Activated naive CD4-positive, alpha-beta T cell treated with anti-CD3 and anti-CD28 coated beads, Interleukin-2, amount 50 U/mL, for 24 hours (primary cell): ENCODE data around the gene ZSCAN22.
A peak's percentile ranks its signal among the peaks of the same experiment; 100 is the strongest.

Experiments used
- H3K27ac Mint-ChIP-seq: one replicate; pipeline ENCODE4 v1.8.0; 2021; ENCODE audit warnings: mild to moderate bottlenecking, mixed read lengths
- H3K27me3 Mint-ChIP-seq: one replicate; pipeline ENCODE4 v1.8.0; 2021; ENCODE audit warnings: mixed read lengths
- H3K36me3 Mint-ChIP-seq: one replicate; pipeline ENCODE4 v1.8.0; 2021; ENCODE audit warnings: mixed read lengths
- H3K4me1 Mint-ChIP-seq: one replicate; pipeline ENCODE4 v1.8.0; 2021; ENCODE audit warnings: mixed read lengths
- H3K4me3 Mint-ChIP-seq: one replicate; pipeline ENCODE4 v1.8.0; 2021; ENCODE audit warnings: mild to moderate bottlenecking, mixed read lengths
- H3K9me3 Mint-ChIP-seq: one replicate; pipeline ENCODE4 v1.8.0; 2021; ENCODE audit warnings: mixed read lengths

The ZSCAN22 gene

DNA sequence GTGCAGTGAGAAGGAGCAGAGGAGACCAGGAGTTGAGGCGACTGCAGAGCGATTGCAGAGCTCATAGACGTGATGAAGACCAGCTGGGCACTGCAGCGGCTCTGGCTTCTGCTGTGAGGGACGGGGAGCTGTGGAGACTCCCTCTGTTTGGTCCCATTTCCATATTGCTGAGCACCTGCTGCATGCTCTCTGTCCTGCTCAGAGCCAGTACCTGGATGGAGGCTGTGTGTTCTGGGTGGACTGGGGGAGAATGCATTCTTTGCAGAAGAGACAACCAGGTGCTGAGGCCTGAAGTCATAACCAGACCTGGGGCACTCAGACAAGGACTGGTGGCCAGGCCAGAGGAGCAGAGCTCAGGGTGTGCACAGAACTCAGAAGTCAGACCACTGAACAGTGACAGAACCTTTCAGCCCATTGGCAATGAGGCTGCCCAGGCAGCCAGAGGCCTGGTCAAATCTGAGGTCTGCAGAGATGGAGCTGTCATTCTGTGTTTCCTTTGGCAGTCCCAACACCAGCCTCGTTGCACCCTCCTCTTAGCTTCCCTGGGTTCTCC is 27.8 kb downstream of the ZSCAN22 start:
- H3K4me3 Mint-ChIP-seq, result no peak overlapping the region
- no peaks in the 10 kb centered on the region for H3K27me3 Mint-ChIP-seq
- no peaks in the 10 kb centered on the region for H3K9me3 Mint-ChIP-seq
- H3K27ac Mint-ChIP-seq, result no peak overlapping the region
- peaks cover 2% of the 10 kb centered on the region for H3K36me3 Mint-ChIP-seq
- peaks cover 6% of the 10 kb centered on the region for H3K4me1 Mint-ChIP-seq

DNA sequence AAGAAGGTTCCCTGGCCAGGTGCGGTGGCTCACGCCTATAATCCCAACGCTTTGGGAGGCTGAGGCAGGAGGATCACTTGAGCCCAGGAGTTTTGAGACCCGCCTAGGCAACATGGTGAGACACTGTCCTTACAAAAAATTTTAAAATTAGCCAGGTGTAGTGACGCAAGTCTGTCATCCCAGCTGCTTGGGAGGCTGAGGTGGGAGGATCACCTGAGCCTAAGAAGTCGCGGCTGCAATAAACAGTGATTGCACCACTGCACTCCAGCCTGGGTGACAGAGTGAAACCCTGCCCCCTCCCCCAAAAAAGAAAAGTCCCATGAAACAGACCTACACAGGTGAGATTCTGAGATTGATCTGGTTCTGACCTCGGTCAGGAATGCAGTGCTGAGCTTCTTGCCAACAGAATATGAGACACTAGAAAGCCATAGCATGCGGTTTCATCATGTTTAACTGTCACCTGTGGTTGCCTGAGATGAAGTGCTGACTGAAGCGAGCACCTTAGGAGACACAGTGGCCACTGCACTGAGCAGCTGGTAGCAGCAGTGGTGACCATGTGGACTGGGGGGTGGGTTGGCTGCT is 28.5 kb downstream of the ZSCAN22 start:
- Mint-ChIP-seq H3K27ac (no peak overlapping the region), H3K9me3 (no peaks in the 10 kb centered on the region), H3K36me3 (no peaks in the 10 kb centered on the region), H3K4me1 (peaks cover 3% of the 10 kb centered on the region), H3K4me3 (no peak overlapping the region), H3K27me3 (no peaks in the 10 kb centered on the region)

DNA sequence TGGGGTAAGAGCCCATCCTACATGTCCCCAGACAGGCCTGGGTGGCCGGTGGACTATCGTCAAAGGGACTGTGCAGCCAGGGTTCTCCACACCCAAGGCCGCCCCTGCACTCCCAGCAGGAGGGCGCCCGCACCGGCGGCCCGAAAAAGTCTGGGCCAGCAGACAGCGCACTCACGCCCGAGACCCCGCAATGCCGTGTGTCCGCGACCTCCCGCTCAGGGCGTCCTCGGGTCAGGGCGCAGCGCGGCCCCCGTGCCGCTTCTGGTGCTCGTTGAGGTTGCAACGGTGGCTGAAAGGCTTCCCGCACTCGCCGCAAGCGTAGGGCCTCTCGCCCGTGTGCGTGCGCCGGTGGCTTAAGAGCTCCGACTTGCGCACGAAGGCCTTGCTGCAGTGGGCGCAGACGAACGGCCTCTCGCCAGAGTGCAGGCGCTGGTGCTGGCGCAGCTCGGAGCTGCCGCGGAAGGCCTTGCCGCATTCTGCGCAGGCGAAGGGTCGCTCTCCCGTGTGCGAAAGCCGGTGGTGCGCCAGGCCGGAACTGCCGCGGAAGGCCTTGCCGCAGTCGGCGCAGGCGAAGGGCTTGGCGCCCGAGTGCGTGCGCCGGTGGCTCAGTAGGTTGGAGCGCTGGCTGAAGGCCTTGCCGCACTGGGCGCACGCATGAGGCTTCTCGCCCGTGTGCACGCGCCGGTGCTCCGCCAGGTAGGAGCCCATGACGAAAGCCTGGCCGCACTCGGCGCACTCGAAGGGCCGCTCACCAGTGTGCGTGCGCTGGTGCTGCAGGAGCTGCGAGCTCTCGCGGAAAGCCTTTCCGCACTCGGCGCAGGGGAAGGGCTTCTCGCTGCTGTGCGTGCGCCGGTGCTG is 29.3 kb downstream of the ZSCAN22 start:
- Mint-ChIP-seq H3K4me1 (peaks cover 3% of the 10 kb centered on the region), H3K27ac (no peak overlapping the region), H3K9me3 (no peaks in the 10 kb centered on the region), H3K36me3 (no peaks in the 10 kb centered on the region), H3K4me3 (peak overlapping the region; percentile 68), H3K27me3 (no peaks in the 10 kb centered on the region)

DNA sequence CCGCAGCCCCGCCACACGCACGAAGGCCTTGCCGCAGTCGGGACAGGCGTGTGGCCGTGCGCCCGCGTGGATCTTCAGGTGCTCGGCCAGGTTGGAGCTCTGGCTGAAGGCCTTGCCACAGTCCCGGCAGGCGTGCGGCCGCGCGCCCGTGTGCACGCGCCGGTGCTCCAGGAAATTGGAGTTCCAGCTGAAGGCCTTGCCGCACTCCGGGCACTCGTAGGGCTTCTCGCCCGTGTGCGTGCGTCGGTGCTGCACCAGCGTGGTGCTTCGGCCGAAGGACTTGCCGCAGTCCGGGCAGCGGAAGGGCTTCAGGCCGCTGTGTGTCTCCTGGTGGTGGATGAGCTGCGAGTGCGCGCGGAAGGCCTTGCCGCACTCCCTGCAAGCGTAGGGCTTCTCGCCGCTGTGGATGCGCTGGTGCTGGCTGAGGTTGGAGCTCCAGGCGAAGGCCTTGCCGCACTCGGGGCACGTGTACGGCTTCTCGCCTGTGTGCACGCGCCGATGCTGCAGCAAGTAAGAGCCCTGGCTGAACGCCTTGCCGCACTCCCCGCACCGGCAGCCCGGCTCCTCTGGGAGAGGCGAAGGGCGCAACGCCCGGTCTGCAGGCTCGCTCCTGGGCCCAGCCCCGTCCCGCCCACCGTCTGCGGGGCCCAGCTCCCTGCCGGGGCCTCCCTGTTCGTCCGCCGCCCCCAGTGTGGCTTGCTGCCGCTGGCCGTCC is 30.1 kb downstream of the ZSCAN22 start:
- H3K4me1 Mint-ChIP-seq, result peaks cover 6% of the 10 kb centered on the region
- H3K9me3 Mint-ChIP-seq, result no peaks in the 10 kb centered on the region
- H3K27me3 Mint-ChIP-seq, result no peaks in the 10 kb centered on the region
- peak overlapping the region; percentile 68 for H3K4me3 Mint-ChIP-seq
- no peak overlapping the region for H3K27ac Mint-ChIP-seq
- H3K36me3 Mint-ChIP-seq, result no peaks in the 10 kb centered on the region

DNA sequence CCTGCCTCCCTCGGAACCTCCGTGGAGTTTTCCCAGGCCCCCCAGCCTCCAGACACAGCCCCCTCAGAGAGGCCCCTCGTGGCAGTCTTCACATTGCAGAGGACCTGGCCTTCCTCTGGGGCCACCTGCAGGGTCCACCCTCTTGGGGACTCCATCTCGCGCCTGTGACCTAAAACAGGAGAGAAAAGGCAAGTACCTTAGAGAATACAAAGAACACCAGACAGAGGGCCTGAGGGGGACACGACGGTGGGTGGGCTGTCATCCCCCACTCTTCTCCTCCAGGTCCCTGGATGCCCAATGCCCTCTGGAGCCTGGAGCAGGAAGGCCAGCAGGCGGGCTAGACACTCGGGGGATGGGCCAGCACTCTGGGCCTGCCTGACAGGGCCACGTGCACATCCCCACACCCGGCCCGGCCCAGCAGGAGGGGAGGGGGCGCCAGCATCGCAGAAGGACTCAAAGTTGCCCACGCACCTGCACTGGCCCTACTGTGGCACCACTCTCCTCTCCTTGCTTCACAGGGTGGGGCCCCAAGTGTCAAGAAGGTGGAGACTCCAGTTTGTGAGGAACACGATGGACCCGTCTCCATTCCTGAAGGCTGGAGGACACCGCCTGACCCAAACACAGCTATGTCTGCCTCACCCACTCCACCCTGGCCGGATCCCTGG is 30.8 kb downstream of the ZSCAN22 start:
- Mint-ChIP-seq H3K27ac (peak overlapping the region; percentile 23), H3K4me3 (peak overlapping the region; percentile 11), H3K4me1 (peaks cover 10% of the 10 kb centered on the region), H3K36me3 (no peaks in the 10 kb centered on the region), H3K27me3 (no peaks in the 10 kb centered on the region), H3K9me3 (no peaks in the 10 kb centered on the region)

DNA sequence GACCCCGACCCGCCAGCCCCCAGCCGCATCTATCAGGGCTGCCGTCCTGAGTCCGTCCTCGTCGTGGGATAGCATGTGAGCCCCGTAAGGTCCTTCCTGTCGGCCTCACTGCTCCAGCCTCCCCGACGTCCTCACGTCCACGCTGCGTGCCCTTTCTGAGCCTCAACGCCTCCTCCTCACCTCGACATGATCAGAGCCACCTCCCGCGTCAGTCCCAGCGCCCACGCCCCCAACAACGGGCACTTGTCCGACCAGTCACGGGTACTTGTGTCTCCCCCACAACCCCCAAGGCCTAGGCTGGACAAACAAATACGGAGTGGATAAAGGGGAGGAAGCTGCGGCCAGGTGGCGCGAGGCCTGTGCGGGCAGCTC is 35.1 kb downstream of the ZSCAN22 start:
- no peaks in the 10 kb centered on the region for H3K9me3 Mint-ChIP-seq
- H3K27ac Mint-ChIP-seq, result peak overlapping the region; percentile 79
- no peaks in the 10 kb centered on the region for H3K27me3 Mint-ChIP-seq
- H3K4me1 Mint-ChIP-seq, result peaks cover 10% of the 10 kb centered on the region
- H3K4me3 Mint-ChIP-seq, result peak overlapping the region; percentile 97
- no peaks in the 10 kb centered on the region for H3K36me3 Mint-ChIP-seq

DNA sequence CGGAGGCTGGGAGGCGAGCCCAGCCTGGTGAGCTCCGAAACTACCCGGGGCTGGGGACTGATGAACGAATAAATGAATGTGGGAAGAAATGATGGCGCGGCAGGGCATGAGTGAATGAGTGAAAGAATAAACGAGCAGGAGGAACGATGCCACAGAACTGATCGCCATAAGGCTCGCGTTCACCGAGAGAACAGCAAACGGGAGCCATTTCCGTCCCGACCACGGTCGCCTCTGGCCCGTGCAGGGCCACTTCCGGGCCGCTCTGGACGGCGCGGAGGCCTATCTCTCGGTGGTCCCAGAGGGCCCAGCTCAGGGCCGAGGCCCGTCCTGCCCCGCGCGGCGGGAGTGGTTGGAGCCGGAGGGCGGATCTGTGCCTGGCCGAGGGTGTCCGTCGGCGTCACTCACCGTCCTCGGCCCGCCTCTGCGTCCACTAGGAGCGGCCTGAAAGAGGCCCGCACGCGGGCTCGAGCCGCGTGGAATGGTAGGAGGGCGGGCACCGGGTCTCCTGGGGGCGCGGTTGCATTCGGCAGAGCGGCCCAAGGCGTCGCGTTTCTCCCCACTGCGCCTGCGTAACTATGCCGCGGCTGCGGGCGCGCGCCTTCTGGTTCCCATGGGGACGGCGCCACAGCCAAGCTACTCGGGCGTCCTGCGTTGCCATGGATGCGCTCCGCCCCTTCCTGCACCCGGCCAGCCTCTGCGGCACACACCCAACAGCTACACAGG is 35.6 kb downstream of the ZSCAN22 start, which contains the start of gene ZNF497:
Gene ZNF497 (minus strand): TSS at position 480 of the 723 bp plus-strand sequence. CDS start 5,116 bp downstream, outside the sequence.
- Mint-ChIP-seq H3K4me3 (peak within 1 kb of the TSS; percentile 97), H3K27me3 (no peaks in the 10 kb centered on the region), H3K36me3 (no peaks in the 10 kb centered on the region), H3K4me1 (peaks cover 10% of the 10 kb centered on the region), H3K9me3 (no peaks in the 10 kb centered on the region), H3K27ac (peak within 1 kb of the TSS; percentile 91)

DNA sequence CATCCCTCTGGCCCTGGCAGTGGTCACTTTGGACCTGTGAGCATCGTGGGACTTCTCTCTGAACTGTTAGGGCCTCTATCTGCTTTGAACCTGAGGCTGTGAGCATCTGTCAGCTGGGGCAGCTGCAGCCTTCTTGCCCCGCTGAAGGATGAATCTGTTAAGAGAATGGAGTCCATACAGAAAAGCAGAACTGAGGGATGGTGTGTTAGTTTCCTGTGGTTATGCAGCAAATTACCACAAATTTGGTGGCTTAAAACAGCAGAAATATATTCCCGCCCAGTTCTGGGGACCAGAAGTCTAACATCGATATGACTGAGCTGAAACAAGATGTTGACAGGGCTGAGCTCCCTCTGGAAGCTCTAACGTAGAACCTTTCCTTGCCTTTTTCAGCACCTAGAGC is 37.4 kb downstream of the ZSCAN22 start:
- H3K4me3 Mint-ChIP-seq, result no peak overlapping the region
- H3K36me3 Mint-ChIP-seq, result no peaks in the 10 kb centered on the region
- peaks cover 10% of the 10 kb centered on the region for H3K4me1 Mint-ChIP-seq
- H3K27ac Mint-ChIP-seq, result no peak overlapping the region
- no peaks in the 10 kb centered on the region for H3K9me3 Mint-ChIP-seq
- no peaks in the 10 kb centered on the region for H3K27me3 Mint-ChIP-seq

DNA sequence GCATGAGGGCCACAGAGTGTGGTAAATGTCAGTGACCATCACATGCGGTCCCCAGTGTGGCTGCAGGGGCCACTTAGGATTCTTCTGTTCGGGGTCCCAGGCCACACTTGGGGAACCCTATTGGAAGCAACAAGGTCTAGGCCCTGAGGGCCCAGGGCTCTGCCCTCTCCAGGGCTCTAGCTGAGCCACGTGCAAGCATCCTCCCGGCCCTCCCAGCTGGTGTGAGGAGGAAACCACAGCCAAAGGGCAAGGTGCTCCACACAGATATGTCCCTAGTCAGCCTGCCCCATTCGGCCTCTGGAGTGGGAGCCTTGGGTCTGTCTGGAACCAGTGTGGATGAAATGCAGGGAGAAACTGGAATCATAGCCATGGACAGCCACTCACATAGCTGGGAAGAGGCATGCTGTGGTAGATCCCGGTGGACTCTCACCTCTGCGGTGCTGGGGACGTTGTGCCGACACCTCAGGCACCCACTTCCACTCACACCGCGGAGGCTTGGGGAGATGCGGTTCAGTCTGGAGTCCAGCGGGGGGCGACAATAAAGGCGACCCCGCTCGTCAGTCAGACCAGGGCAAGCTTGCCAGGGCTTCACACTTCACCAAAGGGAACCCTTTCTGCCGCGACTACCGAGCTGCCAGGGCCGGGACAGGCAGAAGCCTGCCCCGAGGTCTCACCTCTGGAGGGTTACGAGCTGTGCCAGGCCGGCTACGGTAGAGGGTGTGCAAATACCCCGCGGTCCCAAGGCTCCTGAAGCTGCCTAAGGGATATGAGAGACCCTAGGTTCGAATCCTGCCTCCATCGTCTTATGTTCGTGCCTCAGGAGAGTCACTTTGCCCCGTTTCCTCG is 40.0 kb downstream of the ZSCAN22 start:
- H3K27me3 Mint-ChIP-seq, result no peaks in the 10 kb centered on the region
- H3K27ac Mint-ChIP-seq, result no peak overlapping the region
- H3K9me3 Mint-ChIP-seq, result no peaks in the 10 kb centered on the region
- H3K36me3 Mint-ChIP-seq, result no peaks in the 10 kb centered on the region
- H3K4me1 Mint-ChIP-seq, result peaks cover 8% of the 10 kb centered on the region
- H3K4me3 Mint-ChIP-seq, result no peak overlapping the region

DNA sequence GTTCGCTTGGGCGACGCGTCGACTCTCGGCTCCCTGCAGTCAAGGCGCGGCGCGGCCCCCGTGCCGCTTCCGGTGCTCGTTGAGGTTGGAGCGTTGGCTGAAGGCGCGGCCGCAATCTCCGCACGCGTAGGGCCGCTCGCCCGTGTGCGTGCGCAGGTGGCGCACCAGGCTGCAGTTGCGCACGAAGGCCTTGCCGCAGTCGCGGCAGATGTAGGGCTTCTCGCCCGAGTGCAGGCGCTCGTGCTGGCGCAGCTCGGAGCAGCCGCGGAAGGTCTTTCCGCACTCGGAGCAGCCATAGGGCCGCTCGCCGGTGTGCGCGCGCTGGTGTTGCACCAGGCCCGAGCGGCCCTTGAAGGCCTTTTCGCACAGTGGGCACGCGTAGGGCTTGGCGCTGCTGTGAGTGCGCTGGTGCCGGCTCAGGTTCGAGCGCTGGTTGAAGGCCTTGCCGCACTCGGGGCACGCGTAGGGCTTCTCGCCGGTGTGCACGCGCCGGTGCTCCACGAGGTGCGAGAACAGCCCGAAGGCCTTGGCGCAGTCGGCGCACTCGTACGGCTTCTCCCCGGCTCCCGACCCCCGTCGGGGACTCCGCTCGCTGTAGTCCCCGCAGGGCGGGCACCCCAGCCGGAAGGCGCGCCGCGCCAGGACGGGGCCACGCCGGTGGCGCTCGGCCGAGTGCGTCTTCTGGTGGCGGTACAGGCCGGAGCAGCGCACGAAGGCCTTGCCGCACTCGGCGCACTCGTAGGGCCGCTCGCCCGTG is 41.1 kb downstream of the ZSCAN22 start:
- Mint-ChIP-seq H3K9me3 (no peaks in the 10 kb centered on the region), H3K27me3 (no peaks in the 10 kb centered on the region), H3K4me3 (no peak overlapping the region), H3K27ac (no peak overlapping the region), H3K36me3 (no peaks in the 10 kb centered on the region), H3K4me1 (peaks cover 1% of the 10 kb centered on the region)

DNA sequence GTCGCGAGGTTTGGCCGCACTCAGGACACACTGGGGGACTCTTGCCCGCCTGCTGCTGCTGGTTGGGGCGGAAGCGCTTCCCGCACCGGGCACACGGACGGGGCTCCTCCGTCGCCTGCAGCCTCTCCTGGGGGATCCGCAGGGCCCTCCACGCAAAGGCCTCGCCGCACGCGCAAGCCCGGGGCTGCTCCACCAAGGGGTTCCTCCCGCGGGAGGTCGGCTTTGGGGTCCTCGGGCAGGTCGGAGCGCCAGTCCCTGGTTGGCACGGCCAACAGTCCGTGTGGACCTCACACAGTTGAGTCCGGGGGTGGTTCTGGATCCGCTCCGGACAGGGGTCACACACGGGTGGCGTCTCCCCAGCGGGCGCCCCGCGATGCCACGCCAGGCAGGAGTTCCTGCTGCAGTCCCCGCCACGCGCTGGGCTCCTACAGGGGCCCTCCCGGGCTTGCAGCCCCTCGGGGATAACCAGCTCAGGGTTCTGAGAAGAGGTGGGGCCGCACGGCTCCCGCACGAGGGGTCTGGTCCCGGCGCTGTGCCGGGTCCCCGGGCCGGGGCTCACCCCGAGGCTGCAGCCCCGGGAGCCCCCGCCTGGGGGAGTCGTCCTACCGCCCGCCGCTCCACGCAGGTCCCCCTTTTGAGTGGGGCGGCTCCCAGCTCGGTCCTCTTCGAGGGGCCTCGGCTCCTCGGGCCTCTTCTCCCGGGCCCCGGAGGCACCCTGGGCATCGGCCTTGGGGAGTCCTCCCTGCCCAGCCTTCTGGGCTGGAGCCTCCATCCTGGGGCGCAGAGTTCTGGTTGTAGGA is 42.0 kb downstream of the ZSCAN22 start:
- Mint-ChIP-seq H3K4me3 (no peak overlapping the region), H3K4me1 (no peaks in the 10 kb centered on the region), H3K36me3 (no peaks in the 10 kb centered on the region), H3K27me3 (no peaks in the 10 kb centered on the region), H3K27ac (no peak overlapping the region), H3K9me3 (no peaks in the 10 kb centered on the region)

DNA sequence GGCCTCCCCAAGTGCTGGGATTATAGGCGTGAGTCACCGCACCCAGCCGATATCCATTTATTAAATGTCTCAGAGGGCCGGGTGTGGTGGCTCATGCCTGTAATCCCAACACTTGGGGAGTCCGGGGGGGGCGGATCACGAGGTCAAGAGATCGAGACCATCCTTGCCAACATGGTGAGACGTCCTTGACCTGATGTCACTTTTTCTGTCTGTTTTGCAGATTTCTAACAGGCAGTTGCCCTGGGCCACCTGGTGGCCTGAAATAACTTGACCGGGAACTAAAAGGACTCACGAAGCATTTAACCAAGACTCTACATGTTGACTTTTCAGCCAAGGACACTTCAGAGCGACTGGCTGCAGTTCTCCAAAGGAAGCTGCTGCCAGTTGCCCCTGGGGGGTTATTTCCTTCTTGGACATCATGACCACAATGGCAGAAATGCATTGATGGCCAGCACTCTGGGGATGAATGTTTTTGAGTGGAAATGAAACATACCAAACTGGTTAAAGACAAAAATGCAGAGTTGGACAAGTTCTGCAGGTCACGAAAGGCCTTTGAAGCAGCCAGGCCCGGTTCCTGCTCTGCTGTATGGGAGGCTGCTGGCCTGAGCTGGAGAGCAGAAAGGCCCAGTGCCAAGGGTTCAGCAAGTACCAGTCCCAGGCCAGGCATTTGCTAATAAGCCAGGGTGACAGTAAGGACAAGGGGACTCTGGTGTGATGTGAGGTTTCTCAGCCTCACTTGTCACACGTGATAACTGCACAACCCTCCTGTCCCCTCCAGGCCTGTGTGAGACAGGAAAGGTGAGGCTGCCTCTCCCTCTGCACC is 45.7 kb downstream of the ZSCAN22 start:
- Mint-ChIP-seq H3K4me3 (no peak overlapping the region), H3K4me1 (no peaks in the 10 kb centered on the region), H3K36me3 (no peaks in the 10 kb centered on the region), H3K9me3 (no peaks in the 10 kb centered on the region), H3K27me3 (no peaks in the 10 kb centered on the region), H3K27ac (no peak overlapping the region)
